HepG2 (cell line): ENCODE results near the gene SYNPO2L. TPM values are rescaled to one million over a fixed set of nuclear protein-coding genes. Genes with fewer than 3 reads are reported as not detected.

Experiments used
- FOXJ3 ChIP-seq: sonication (generic); formaldehyde crosslinking; IDR thresholded peaks from 2 replicates; pipeline ENCODE4 v1.4.0; 2020; ENCODE audit warnings: missing genetic modification reagents, mild to moderate bottlenecking, borderline replicate concordance
- IRF2 ChIP-seq: IDR thresholded peaks from 2 replicates; pipeline ENCODE4 v1.6.1; 2018; ENCODE audit warnings: missing genetic modification reagents, missing compliant biosample characterization
- LCORL ChIP-seq, 2 experiments: fragments of 450-650 bp in 1 of 2; sonication (generic) in 1 of 2; formaldehyde crosslinking in 1 of 2; IDR thresholded peaks; 2 replicates each; pipeline versions ENCODE4 v1.5.0 to v1.6.1; 2017 to 2020; ENCODE audit warnings: antibody characterized with exemption in 1 of 2, missing genetic modification reagents in 1 of 2
- NAIF1 ChIP-seq: sonication (generic); formaldehyde crosslinking; IDR thresholded peaks from 2 replicates; pipeline ENCODE4 v1.5.0; 2020; ENCODE audit warnings: mild to moderate bottlenecking, missing genetic modification reagents, borderline replicate concordance
- NFIC ChIP-seq: IDR thresholded peaks from 2 replicates; pipeline ENCODE4 v1.6.1; 2012; ENCODE audit warnings: mild to moderate bottlenecking, low read length, inconsistent platforms
- PLRG1 ChIP-seq: fragments of 450-650 bp; conservative IDR thresholded peaks from 2 replicates; pipeline ENCODE4 v1.6.1; 2016
- REPIN1 ChIP-seq: sonication (generic); formaldehyde crosslinking; IDR thresholded peaks from 2 replicates; pipeline ENCODE4 v1.8.0; 2022; ENCODE audit warnings: missing genetic modification reagents, low read depth, mild to moderate bottlenecking, borderline replicate concordance
- THAP11 ChIP-seq: IDR thresholded peaks from 2 replicates; pipeline ENCODE4 v1.6.1; 2016; ENCODE audit warnings: missing biosample characterization, missing genetic modification reagents
- TMF1 ChIP-seq: sonication (generic); formaldehyde crosslinking; IDR thresholded peaks from 2 replicates; pipeline ENCODE4 v1.8.1; 2022; ENCODE audit warnings: low read depth, missing genetic modification reagents
- ZFP90 ChIP-seq: sonication (generic); formaldehyde crosslinking; IDR thresholded peaks from 2 replicates; pipeline ENCODE4 v1.8.0; 2022; ENCODE audit warnings: missing genetic modification reagents, mild to moderate bottlenecking, inconsistent platforms, borderline replicate concordance
- ZNF260 ChIP-seq: sonication (generic); formaldehyde crosslinking; IDR thresholded peaks from 2 replicates; pipeline ENCODE4 v1.4.0; 2020; ENCODE audit warnings: missing genetic modification reagents, low read depth, mild to moderate bottlenecking, borderline replicate concordance
- ZNF367 ChIP-seq: sonication (generic); formaldehyde crosslinking; IDR thresholded peaks from 2 replicates; pipeline ENCODE4 v1.4.0; 2020; ENCODE audit warnings: missing genetic modification reagents, borderline replicate concordance
- ZNF558 ChIP-seq: sonication (generic); formaldehyde crosslinking; IDR thresholded peaks from 2 replicates; pipeline ENCODE4 v1.9.0; 2022; ENCODE audit warnings: mild to moderate bottlenecking, missing genetic modification reagents, borderline replicate concordance
- ZNF672 ChIP-seq: sonication (generic); formaldehyde crosslinking; IDR thresholded peaks from 2 replicates; pipeline ENCODE4 v1.8.1; 2022; ENCODE audit warnings: missing genetic modification reagents
- ZNF709 ChIP-seq: sonication (generic); formaldehyde crosslinking; IDR thresholded peaks from 2 replicates; pipeline ENCODE4 v1.5.0; 2020; ENCODE audit warnings: mild to moderate bottlenecking, missing genetic modification reagents
- ZSCAN21 ChIP-seq: sonication (generic); formaldehyde crosslinking; IDR thresholded peaks from 2 replicates; pipeline ENCODE4 v1.8.0; 2022; ENCODE audit warnings: mild to moderate bottlenecking, missing genetic modification reagents, moderate library complexity, borderline replicate concordance
- polyA plus RNA-seq, 8 experiments: library from polyadenylated mRNA; depleted of rRNA in 3 of 8; stranded (reverse) in 7 of 8; unstranded in 1 of 8; fragments of >200 nt; fragmentation: Illumina TruSeq in 4 of 8; extraction: Trizol in 4 of 8; gene quantifications; 2 replicates each; pipeline versions ENCODE4 v1.2.1 to v1.2.3, GENCODE V29; 2011 to 2016; ENCODE audit warnings: low read depth in 4 of 8, missing spikeins in 1 of 8, mixed read lengths in 1 of 8; ENCODE audit not compliant: insufficient read depth in 1 of 8
- total RNA-seq, 5 experiments: library from RNA; depleted of rRNA; stranded (reverse); fragments of >200 nt; fragmentation: Illumina TruSeq; extraction: Trizol; gene quantifications; 2 replicates each; pipeline ENCODE4 v1.2.3, GENCODE V29; 2016; ENCODE audit warnings: low read depth in 1 of 5
- TF ChIP-seq, protein P1 (sequence below): sonication (generic); formaldehyde crosslinking; IDR thresholded peaks from 2 replicates; pipeline ENCODE4 v1.9.0; 2021; ENCODE audit warnings: missing genetic modification reagents, mild to moderate bottlenecking, borderline replicate concordance
- TF ChIP-seq, protein P2 (sequence below): sonication (generic); formaldehyde crosslinking; IDR thresholded peaks from 2 replicates; pipeline ENCODE4 v1.8.0; 2022; ENCODE audit warnings: mild to moderate bottlenecking, missing genetic modification reagents, borderline replicate concordance
- TF ChIP-seq, protein P3 (sequence below): sonication (generic); formaldehyde crosslinking; IDR thresholded peaks from 2 replicates; pipeline ENCODE4 v1.4.0; 2020; ENCODE audit warnings: mild to moderate bottlenecking, missing genetic modification reagents
- TF ChIP-seq, protein P4 (sequence below): sonication (generic); formaldehyde crosslinking; IDR thresholded peaks from 2 replicates; pipeline ENCODE4 v1.8.1; 2023; ENCODE audit warnings: missing genetic modification reagents, mild to moderate bottlenecking, borderline replicate concordance
- TF ChIP-seq, protein P5 (sequence below): sonication (generic); formaldehyde crosslinking; IDR thresholded peaks from 2 replicates; pipeline ENCODE4 v1.5.1; 2020; ENCODE audit warnings: mild to moderate bottlenecking, missing genetic modification reagents, borderline replicate concordance

SYNPO2L gene
- total and polyA plus RNA-seq, 2 of the 13 experiments (the other 11 are each of a cell fraction or from before 2014, with no cell fraction given), result not detected

DNA sequence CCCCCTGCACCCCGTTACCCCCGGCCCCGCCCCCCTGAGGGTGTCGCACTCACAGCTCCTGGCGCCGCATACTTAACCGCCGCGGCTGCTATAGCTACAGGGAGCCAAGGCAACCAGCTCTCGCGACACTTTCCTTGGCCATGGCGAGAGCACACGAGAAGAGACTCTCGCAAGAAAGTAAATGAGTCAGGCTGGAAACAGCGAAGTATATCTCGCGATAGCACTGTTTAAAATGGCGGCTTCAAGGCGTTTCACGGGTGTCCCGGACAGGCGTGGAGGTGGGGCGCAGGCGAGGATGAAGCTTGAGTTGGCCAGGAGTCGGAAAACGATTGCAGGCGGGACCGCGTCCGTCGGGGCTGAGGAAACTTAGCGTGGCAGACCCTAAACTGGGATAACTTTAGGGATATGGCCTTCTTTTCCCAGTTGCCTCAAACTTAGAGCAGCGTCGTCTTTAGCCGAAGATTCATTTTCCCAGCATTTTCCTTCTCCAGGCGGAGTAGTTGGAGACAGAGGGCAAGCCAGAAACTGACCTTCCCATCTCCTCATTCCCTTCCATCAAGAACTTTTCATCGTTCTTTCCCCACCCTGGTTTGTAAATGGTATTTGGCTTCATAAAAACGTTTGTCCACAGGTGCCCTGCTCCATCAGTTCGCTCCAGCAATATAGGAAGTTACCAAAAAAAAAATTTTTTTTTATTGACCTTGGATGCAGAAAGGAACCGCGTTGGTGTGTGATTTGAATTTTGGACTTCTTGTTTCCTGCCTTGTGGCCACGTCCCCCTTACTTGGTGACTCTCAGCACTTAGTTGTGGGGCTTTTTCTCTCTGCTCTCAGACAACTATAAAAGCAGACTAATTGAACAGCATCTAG is 29.7 kb downstream of the SYNPO2L start (continued):
- TF ChIP-seq, protein P1, sequence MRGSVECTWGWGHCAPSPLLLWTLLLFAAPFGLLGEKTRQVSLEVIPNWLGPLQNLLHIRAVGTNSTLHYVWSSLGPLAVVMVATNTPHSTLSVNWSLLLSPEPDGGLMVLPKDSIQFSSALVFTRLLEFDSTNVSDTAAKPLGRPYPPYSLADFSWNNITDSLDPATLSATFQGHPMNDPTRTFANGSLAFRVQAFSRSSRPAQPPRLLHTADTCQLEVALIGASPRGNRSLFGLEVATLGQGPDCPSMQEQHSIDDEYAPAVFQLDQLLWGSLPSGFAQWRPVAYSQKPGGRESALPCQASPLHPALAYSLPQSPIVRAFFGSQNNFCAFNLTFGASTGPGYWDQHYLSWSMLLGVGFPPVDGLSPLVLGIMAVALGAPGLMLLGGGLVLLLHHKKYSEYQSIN (CRISPR knock-in tag), result no peak
- TF ChIP-seq PLRG1 (no peak), LCORL (IDR thresholded peaks at IDR 0.05) (no peak), LCORL (CRISPR knock-in tag; IDR thresholded peaks at IDR 0.05) (no peak), NAIF1 (no peak), ZNF260 (CRISPR knock-in tag) (no peak), TMF1 (CRISPR knock-in tag) (no peak), ZFP90 (no peak), REPIN1 (peak; percentile 74; the same call in 1 of the 2 replicates), ZNF367 (no peak), FOXJ3 (CRISPR knock-in tag) (no peak), ZNF558 (CRISPR knock-in tag) (no peak), IRF2 (CRISPR knock-in tag) (peak; percentile 54; the same call in 1 of the 2 replicates), NFIC (no peak), ZSCAN21 (CRISPR knock-in tag) (no peak), ZNF672 (CRISPR knock-in tag) (no peak), THAP11 (peak; percentile 88), ZNF709 (CRISPR knock-in tag) (0 out of 2 replicates have a peak, but pooled peaks have one; percentile 14)
- TF ChIP-seq, protein P2, sequence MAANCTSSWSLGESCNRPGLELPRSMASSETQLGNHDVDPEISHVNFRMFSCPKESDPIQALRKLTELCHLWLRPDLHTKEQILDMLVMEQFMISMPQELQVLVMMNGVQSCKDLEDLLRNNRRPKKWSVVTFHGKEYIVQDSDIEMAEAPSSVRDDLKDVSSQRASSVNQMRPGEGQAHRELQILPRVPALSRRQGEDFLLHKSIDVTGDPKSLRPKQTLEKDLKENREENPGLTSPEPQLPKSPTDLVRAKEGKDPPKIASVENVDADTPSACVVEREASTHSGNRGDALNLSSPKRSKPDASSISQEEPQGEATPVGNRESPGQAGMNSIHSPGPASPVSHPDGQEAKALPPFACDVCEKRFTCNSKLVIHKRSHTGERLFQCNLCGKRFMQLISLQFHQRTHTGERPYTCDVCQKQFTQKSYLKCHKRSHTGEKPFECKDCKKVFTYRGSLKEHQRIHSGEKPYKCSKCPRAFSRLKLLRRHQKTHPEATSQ, result 0 out of 2 replicates have a peak, but pooled peaks have one; percentile 68
- TF ChIP-seq, protein P3, sequence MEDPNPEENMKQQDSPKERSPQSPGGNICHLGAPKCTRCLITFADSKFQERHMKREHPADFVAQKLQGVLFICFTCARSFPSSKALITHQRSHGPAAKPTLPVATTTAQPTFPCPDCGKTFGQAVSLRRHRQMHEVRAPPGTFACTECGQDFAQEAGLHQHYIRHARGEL, result no peak
- TF ChIP-seq, protein P4, sequence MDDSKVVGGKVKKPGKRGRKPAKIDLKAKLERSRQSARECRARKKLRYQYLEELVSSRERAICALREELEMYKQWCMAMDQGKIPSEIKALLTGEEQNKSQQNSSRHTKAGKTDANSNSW (CRISPR knock-in tag), result peak; percentile 63; the same call in 1 of the 2 replicates
- TF ChIP-seq, protein P5, sequence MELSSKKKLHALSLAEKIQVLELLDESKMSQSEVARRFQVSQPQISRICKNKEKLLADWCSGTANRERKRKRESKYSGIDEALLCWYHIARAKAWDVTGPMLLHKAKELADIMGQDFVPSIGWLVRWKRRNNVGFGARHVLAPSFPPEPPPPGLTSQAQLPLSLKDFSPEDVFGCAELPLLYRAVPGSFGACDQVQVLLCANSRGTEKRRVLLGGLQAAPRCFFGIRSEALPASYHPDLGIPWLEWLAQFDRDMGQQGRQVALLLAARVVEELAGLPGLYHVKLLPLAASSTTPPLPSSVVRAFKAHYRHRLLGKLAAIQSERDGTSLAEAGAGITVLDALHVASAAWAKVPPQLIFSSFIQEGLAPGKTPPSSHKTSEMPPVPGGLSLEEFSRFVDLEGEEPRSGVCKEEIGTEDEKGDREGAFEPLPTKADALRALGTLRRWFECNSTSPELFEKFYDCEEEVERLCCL (CRISPR knock-in tag), result 0 out of 2 replicates have a peak, but pooled peaks have one; percentile 44
